Mesendoderm (in vitro differentiated cells): ENCODE data around the gene TCN1.

Experiments used
- DNase-seq: peaks from one replicate; pipeline ENCODE4 v3.0.0; 2013
- H2AK5ac ChIP-seq: 2 replicates; pipeline ENCODE4 v1.6.1; 2013; ENCODE audit warnings: low read length, inconsistent platforms
- H2BK120ac ChIP-seq: 2 replicates; pipeline ENCODE4 v1.6.1; 2013; ENCODE audit warnings: low read depth, mild to moderate bottlenecking, low read length, moderate library complexity, mixed read lengths
- H2BK15ac ChIP-seq: replicated peaks from 2 replicates; pipeline ENCODE4 v1.6.1; 2013; ENCODE audit warnings: low read depth, mild to moderate bottlenecking, moderate library complexity
- H2BK5ac ChIP-seq: 2 replicates; pipeline ENCODE4 v1.6.1; 2013; ENCODE audit warnings: low read length, inconsistent platforms
- H3K18ac ChIP-seq: 2 replicates; pipeline ENCODE4 v1.6.1; 2013; ENCODE audit warnings: mild to moderate bottlenecking, low read length, mixed read lengths
- H3K23ac ChIP-seq: one replicate; pipeline ENCODE4 v1.6.1; 2013; ENCODE audit warnings: low read length
- H3K27ac ChIP-seq: 2 replicates; pipeline ENCODE4 v1.5.1; 2013; ENCODE audit warnings: low read depth, mild to moderate bottlenecking, inconsistent platforms, low read length, moderate library complexity
- H3K27me3 ChIP-seq: 2 replicates; pipeline ENCODE4 v1.6.1; 2013; ENCODE audit warnings: low read length, control low read depth, mild to moderate bottlenecking, inconsistent platforms; ENCODE audit not compliant: insufficient read depth, poor library complexity
- H3K36me3 ChIP-seq: 2 replicates; pipeline ENCODE4 v1.6.1; 2013; ENCODE audit warnings: low read length, inconsistent platforms; ENCODE audit not compliant: control insufficient read depth, insufficient read depth
- H3K4ac ChIP-seq: one replicate; pipeline ENCODE4 v1.6.1; 2013; ENCODE audit warnings: low read depth, mild to moderate bottlenecking, low read length, moderate library complexity
- H3K4me1 ChIP-seq: 2 replicates; pipeline ENCODE4 v1.6.1; 2013; ENCODE audit warnings: low read depth, low read length, inconsistent platforms; ENCODE audit not compliant: control insufficient read depth
- H3K4me2 ChIP-seq: 2 replicates; pipeline ENCODE4 v1.6.1; 2013; ENCODE audit warnings: low read length
- H3K4me3 ChIP-seq: 2 replicates; pipeline ENCODE4 v1.5.1; 2013; ENCODE audit warnings: mild to moderate bottlenecking, low read length
- H3K56ac ChIP-seq: one replicate; pipeline ENCODE4 v1.6.1; 2013; ENCODE audit warnings: low read length
- H3K79me1 ChIP-seq: 2 replicates; pipeline ENCODE4 v1.6.1; 2013; ENCODE audit warnings: low read length, inconsistent platforms
- H3K79me2 ChIP-seq: 2 replicates; pipeline ENCODE4 v1.6.1; 2013; ENCODE audit warnings: mild to moderate bottlenecking, low read length; ENCODE audit not compliant: control insufficient read depth, insufficient read depth
- H3K9ac ChIP-seq: 2 replicates; pipeline ENCODE4 v1.6.1; 2013; ENCODE audit warnings: low read length, inconsistent platforms
- H4K5ac ChIP-seq: one replicate; pipeline ENCODE4 v1.6.1; 2013; ENCODE audit warnings: low read length
- H4K8ac ChIP-seq: one replicate; pipeline ENCODE4 v1.6.1; 2013; ENCODE audit warnings: low read depth, mild to moderate bottlenecking, control low read depth, low read length, moderate library complexity
- WGBS: extraction: QIAGEN DNeasy Blood & Tissue Kit; methylation state at CpG from one replicate; pipeline ENCODE4 v1.1.7; 2013; ENCODE audit warnings: low lambda C conversion rate, missing lambda C conversion rate; ENCODE audit not compliant: insufficient coverage; ENCODE audit errors: extremely low coverage; 5-methylcytosine and 5-hydroxymethylcytosine counted together

TCN1 gene

GRCh38 chr11:59804061-59804460 lies 62.2 kb downstream of the TCN1 start:
- no peak overlapping the region for H3K9ac ChIP-seq
- no peaks in the 10 kb centered on the region for H3K79me2 ChIP-seq
- H2BK120ac ChIP-seq, result no peak overlapping the region
- DNase-seq, result peak; percentile 46
- H2BK5ac ChIP-seq, result no peak overlapping the region
- no peak overlapping the region for H2BK15ac ChIP-seq
- H3K4ac ChIP-seq, result no peak overlapping the region
- H3K56ac ChIP-seq, result no peak overlapping the region
- H2AK5ac ChIP-seq, result no peak overlapping the region
- no peak overlapping the region for H3K18ac ChIP-seq
- H3K27ac ChIP-seq, result no peak overlapping the region
- H3K23ac ChIP-seq, result no peak overlapping the region
- no peak overlapping the region for H3K4me3 ChIP-seq
- H4K8ac ChIP-seq, result no peak overlapping the region
- peaks cover 2% of the 10 kb centered on the region for H3K4me1 ChIP-seq
- peaks cover 7% of the 10 kb centered on the region for H3K36me3 ChIP-seq
- no peak overlapping the region for H3K4me2 ChIP-seq
- no CpG with 5 or more reads among the region's 2 CpGs for WGBS
- no peaks in the 10 kb centered on the region for H3K27me3 ChIP-seq
- H3K79me1 ChIP-seq, result peaks cover 3% of the 10 kb centered on the region
- no peak overlapping the region for H4K5ac ChIP-seq
